Endodermal cell (in vitro differentiated cells): ENCODE measurements around the gene INVS. TPM values are rescaled to one million over a fixed set of nuclear protein-coding genes. Genes with fewer than 3 reads are reported as not detected.
A peak's percentile ranks its signal among the peaks of the same experiment; 100 is the strongest.

ENCODE experiments used
- DNase-seq: peaks from one replicate; pipeline ENCODE4 v3.0.0-alpha.2; 2017
- H3K27ac ChIP-seq: 2 replicates; pipeline ENCODE4 v1.5.1; 2013; ENCODE audit warnings: mild to moderate bottlenecking, low read depth, low read length, moderate library complexity
- H3K27me3 ChIP-seq: 2 replicates; pipeline ENCODE4 v1.6.1; 2013; ENCODE audit warnings: mild to moderate bottlenecking, low read length, moderate library complexity; ENCODE audit not compliant: insufficient read depth, control insufficient read depth, poor library complexity, severe bottlenecking
- H3K36me3 ChIP-seq: 2 replicates; pipeline ENCODE4 v1.7.0; 2013; ENCODE audit warnings: mild to moderate bottlenecking, low read length, moderate library complexity; ENCODE audit not compliant: control insufficient read depth, insufficient read depth
- H3K4me1 ChIP-seq: one replicate; pipeline ENCODE4 v1.7.0; 2013; ENCODE audit warnings: low read length; ENCODE audit not compliant: control insufficient read depth, insufficient read depth
- H3K4me3 ChIP-seq: 2 replicates; pipeline ENCODE4 v1.5.1; 2013; ENCODE audit warnings: mild to moderate bottlenecking, low read length, moderate library complexity
- H3K9ac ChIP-seq: 2 replicates; pipeline ENCODE4 v1.6.1; 2013; ENCODE audit warnings: mild to moderate bottlenecking, low read length, moderate library complexity; ENCODE audit not compliant: poor library complexity, severe bottlenecking; ENCODE audit errors: extremely low read depth
- H3K9me3 ChIP-seq: 2 replicates; pipeline ENCODE4 v1.6.1; 2013; ENCODE audit warnings: mild to moderate bottlenecking, low read length, moderate library complexity; ENCODE audit not compliant: control insufficient read depth
- H3K27ac Mint-ChIP-seq: 2 replicates; pipeline ENCODE4 v1.8.0; 2020; ENCODE audit warnings: mixed read lengths
- H3K27me3 Mint-ChIP-seq: 2 replicates; pipeline ENCODE4 v1.8.0; 2021; ENCODE audit warnings: mild to moderate bottlenecking, mixed read lengths; ENCODE audit not compliant: insufficient read depth
- H3K36me3 Mint-ChIP-seq: 2 replicates; pipeline ENCODE4 v1.8.0; 2020; ENCODE audit warnings: low read depth, mixed read lengths
- H3K4me1 Mint-ChIP-seq: 2 replicates; pipeline ENCODE4 v1.8.0; 2020; ENCODE audit warnings: mixed read lengths
- H3K4me3 Mint-ChIP-seq: 2 replicates; pipeline ENCODE4 v1.8.0; 2020; ENCODE audit warnings: mild to moderate bottlenecking, moderate library complexity, mixed read lengths
- H3K9me3 Mint-ChIP-seq: 2 replicates; pipeline ENCODE4 v1.8.0; 2020; ENCODE audit warnings: mild to moderate bottlenecking, mixed read lengths
- CTCF ChIP-seq: fragments of 200-600 bp; sonication (generic); conservative IDR thresholded peaks from 2 replicates; pipeline ENCODE4 v1.5.0; 2021; ENCODE audit warnings: antibody characterized with exemption, mild to moderate bottlenecking
- WGBS, 2 experiments: methylation state at CpG; one replicate each; pipeline versions ENCODE4 v1.1.5 to v1.1.7; 2013; ENCODE audit warnings: missing lambda C conversion rate in 2 of 2, mixed read lengths in 1 of 2; ENCODE audit not compliant: insufficient coverage in 1 of 2, insufficient read length in 1 of 2; 5-methylcytosine and 5-hydroxymethylcytosine counted together
- total RNA-seq, 2 donors: library from RNA; stranded (reverse); fragmentation: NEBNext Ultra II Directional in 1 of 2; extraction: Animal tissue kit (Norgen Biotek cat#: 25700) in 1 of 2; gene quantifications; 2 replicates in 1 of 2; 3 replicates in 1 of 2; pipeline ENCODE4 v1.2.1, GENCODE V29; 2021

Gene INVS
- total RNA-seq, 2 donors from 2014 or later, result 22.8 to 26.6 TPM

- peak overlapping the region; percentile 100 for H3K4me3 ChIP-seq
- H3K9ac ChIP-seq, result no peak overlapping the region
- H3K36me3 Mint-ChIP-seq, result no peaks in the 10 kb centered on the region
- H3K9me3 ChIP-seq, result no peaks in the 10 kb centered on the region
- no peaks in the 10 kb centered on the region for H3K27me3 Mint-ChIP-seq
- H3K36me3 ChIP-seq, result no peaks in the 10 kb centered on the region
- H3K4me3 Mint-ChIP-seq, result no peak overlapping the region
- TF ChIP-seq CTCF, result no peak
- H3K27me3 ChIP-seq, result no peaks in the 10 kb centered on the region
- WGBS, 2 experiments, result 88 to 94% methylated on average over 2 of the region's 3 CpGs
- DNase-seq, result no peak
- H3K4me1 ChIP-seq, result peaks cover 6% of the 10 kb centered on the region
- H3K4me1 Mint-ChIP-seq, result peaks cover 19% of the 10 kb centered on the region
- no peak overlapping the region for H3K27ac Mint-ChIP-seq
- no peaks in the 10 kb centered on the region for H3K9me3 Mint-ChIP-seq
- H3K27ac ChIP-seq, result no peak overlapping the region
Measured at GRCh38 chr9:100096378-100096916, 2.6 kb upstream of the INVS start.

GRCh38 chr9:100098046-100098886 lies 777 bp upstream of the INVS start:
- H3K9me3 Mint-ChIP-seq, result no peaks in the 10 kb centered on the region
- H3K36me3 ChIP-seq, result no peaks in the 10 kb centered on the region
- H3K4me3 Mint-ChIP-seq, result peak overlapping the region; percentile 100
- H3K36me3 Mint-ChIP-seq, result no peaks in the 10 kb centered on the region
- peak overlapping the region; percentile 100 for H3K4me3 ChIP-seq
- H3K9ac ChIP-seq, result peak overlapping the region; percentile 90
- H3K27ac Mint-ChIP-seq, result peak overlapping the region; percentile 98
- 3 to 10% methylated on average over 7 to 37 of the region's 37 CpGs for WGBS, 2 experiments
- H3K4me1 Mint-ChIP-seq, result peaks cover 23% of the 10 kb centered on the region
- DNase-seq, result peak; percentile 94
- no peaks in the 10 kb centered on the region for H3K27me3 ChIP-seq
- peak overlapping the region; percentile 81 for H3K27ac ChIP-seq
- peaks cover 7% of the 10 kb centered on the region for H3K4me1 ChIP-seq
- H3K9me3 ChIP-seq, result no peaks in the 10 kb centered on the region
- H3K27me3 Mint-ChIP-seq, result no peaks in the 10 kb centered on the region
- TF ChIP-seq CTCF, result no peak

- H3K9ac ChIP-seq, result peak overlapping the region; percentile 77
- no peak for DNase-seq
- peaks cover 9% of the 10 kb centered on the region for H3K36me3 ChIP-seq
- H3K9me3 ChIP-seq, result no peaks in the 10 kb centered on the region
- Mint-ChIP-seq H3K4me1 (peaks cover 22% of the 10 kb centered on the region), H3K27me3 (no peaks in the 10 kb centered on the region), H3K9me3 (no peaks in the 10 kb centered on the region), H3K36me3 (peaks cover 6% of the 10 kb centered on the region), H3K4me3 (peak overlapping the region; percentile 100), H3K27ac (peak overlapping the region; percentile 95)
- no peak overlapping the region for H3K27ac ChIP-seq
- 18 to 25% methylated on average over 7 to 10 of the region's 10 CpGs for WGBS, 2 experiments
- no peaks in the 10 kb centered on the region for H3K27me3 ChIP-seq
- no peak for TF ChIP-seq CTCF
- peaks cover 7% of the 10 kb centered on the region for H3K4me1 ChIP-seq
- peak overlapping the region; percentile 100 for H3K4me3 ChIP-seq
Measured at GRCh38 chr9:100099722-100100042, 639 bp downstream of the INVS start.
